ENCODE data around the gene MRTFA. TPM values are rescaled to one million over a fixed set of nuclear protein-coding genes. Genes with fewer than 3 reads are reported as not detected.

Gene MRTFA
- total and polyA plus RNA-seq, 2 of the 13 experiments (the other 11 are each of a cell fraction or from before 2014, with no cell fraction given): 2.4 to 8.2 TPM

DNA sequence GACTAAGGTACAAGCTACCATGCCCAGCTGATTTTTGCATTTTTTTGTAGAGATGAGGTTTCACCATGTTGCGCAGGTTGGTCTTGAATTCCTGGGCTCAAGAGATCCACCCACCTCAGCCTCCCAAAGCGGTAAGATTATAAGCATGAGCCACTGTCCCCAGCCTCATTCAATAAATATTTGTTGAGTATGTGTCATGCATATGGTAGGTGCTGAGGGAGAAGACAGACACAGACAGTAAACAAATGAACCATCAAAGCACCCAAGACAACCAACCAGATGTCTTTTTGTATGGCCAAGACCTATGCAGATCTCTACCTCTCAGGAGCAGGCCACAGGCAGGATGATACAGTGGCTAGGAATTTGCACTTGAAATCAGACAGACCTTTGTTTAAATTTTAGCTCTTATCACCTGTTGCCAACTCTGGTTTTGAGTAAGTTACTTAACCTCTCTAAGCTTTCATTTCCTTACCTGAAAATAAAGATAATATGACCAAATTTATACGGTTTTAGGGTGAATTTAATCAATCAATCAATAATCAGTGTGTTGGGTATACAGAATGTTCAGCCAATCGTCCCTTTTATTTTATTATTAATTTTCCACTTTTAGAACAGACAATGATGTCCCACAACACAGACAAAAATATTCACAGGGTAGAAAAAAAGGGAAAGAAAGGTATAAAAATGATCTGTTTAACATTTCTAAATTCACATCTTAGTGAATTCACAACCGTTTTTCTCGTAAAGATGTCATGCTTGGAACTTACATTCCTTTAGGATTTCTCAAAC lies 137.9 kb downstream of the MRTFA start (continued):
- TF ChIP-seq, protein P1, sequence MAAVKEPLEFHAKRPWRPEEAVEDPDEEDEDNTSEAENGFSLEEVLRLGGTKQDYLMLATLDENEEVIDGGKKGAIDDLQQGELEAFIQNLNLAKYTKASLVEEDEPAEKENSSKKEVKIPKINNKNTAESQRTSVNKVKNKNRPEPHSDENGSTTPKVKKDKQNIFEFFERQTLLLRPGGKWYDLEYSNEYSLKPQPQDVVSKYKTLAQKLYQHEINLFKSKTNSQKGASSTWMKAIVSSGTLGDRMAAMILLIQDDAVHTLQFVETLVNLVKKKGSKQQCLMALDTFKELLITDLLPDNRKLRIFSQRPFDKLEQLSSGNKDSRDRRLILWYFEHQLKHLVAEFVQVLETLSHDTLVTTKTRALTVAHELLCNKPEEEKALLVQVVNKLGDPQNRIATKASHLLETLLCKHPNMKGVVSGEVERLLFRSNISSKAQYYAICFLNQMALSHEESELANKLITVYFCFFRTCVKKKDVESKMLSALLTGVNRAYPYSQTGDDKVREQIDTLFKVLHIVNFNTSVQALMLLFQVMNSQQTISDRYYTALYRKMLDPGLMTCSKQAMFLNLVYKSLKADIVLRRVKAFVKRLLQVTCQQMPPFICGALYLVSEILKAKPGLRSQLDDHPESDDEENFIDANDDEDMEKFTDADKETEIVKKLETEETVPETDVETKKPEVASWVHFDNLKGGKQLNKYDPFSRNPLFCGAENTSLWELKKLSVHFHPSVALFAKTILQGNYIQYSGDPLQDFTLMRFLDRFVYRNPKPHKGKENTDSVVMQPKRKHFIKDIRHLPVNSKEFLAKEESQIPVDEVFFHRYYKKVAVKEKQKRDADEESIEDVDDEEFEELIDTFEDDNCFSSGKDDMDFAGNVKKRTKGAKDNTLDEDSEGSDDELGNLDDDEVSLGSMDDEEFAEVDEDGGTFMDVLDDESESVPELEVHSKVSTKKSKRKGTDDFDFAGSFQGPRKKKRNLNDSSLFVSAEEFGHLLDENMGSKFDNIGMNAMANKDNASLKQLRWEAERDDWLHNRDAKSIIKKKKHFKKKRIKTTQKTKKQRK (IDR thresholded peaks at IDR 0.05; ENCODE audit: low read length): no peak
- TF ChIP-seq RFX5 (IDR thresholded peaks at IDR 0.05; ENCODE audit: low read depth, low read length): peak; percentile 87
- TF ChIP-seq ARID4A (CRISPR knock-in tag; IDR thresholded peaks at IDR 0.05; ENCODE audit: borderline replicate concordance): peak; percentile 37; the same call in 1 of the 2 replicates
- TF ChIP-seq SNRNP70 (IDR thresholded peaks at IDR 0.05; ENCODE audit: low read depth, low read length): no peak
- TF ChIP-seq ZNF609 (CRISPR knock-in tag; IDR thresholded peaks at IDR 0.05; ENCODE audit: borderline replicate concordance): peak; percentile 85; the same call in 1 of the 2 replicates
- TF ChIP-seq ONECUT2 (CRISPR knock-in tag; IDR thresholded peaks at IDR 0.05): no peak
- no peak for TF ChIP-seq FOXA1 (IDR thresholded peaks at IDR 0.05)
- peak; percentile 86 for TF ChIP-seq FOXA1 (CRISPR knock-in tag; IDR thresholded peaks at IDR 0.05)
- peak; percentile 66 for TF ChIP-seq ZNF644 (CRISPR knock-in tag; IDR thresholded peaks at IDR 0.05; ENCODE audit: low read depth)
- peak; percentile 67; the same call in 1 of the 2 replicates for TF ChIP-seq MEIS2 (CRISPR knock-in tag; IDR thresholded peaks at IDR 0.05)
- peak; percentile 49; the same call in 1 of the 2 replicates for TF ChIP-seq NFYB (CRISPR knock-in tag; IDR thresholded peaks at IDR 0.05)
- peak; percentile 92 for TF ChIP-seq GATAD2A (CRISPR knock-in tag; IDR thresholded peaks at IDR 0.05)
- TF ChIP-seq, protein P2, sequence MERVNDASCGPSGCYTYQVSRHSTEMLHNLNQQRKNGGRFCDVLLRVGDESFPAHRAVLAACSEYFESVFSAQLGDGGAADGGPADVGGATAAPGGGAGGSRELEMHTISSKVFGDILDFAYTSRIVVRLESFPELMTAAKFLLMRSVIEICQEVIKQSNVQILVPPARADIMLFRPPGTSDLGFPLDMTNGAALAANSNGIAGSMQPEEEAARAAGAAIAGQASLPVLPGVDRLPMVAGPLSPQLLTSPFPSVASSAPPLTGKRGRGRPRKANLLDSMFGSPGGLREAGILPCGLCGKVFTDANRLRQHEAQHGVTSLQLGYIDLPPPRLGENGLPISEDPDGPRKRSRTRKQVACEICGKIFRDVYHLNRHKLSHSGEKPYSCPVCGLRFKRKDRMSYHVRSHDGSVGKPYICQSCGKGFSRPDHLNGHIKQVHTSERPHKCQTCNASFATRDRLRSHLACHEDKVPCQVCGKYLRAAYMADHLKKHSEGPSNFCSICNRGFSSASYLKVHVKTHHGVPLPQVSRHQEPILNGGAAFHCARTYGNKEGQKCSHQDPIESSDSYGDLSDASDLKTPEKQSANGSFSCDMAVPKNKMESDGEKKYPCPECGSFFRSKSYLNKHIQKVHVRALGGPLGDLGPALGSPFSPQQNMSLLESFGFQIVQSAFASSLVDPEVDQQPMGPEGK (CRISPR knock-in tag; IDR thresholded peaks at IDR 0.05): peak; percentile 53

Data from HepG2 (cell line).